Activated T-cell treated with anti-CD3 and anti-CD28 coated beads, Interleukin-2, amount 50 U/mL, for 48 hours (primary cell): Measurements from ENCODE around the gene PLPP6.
"Not testable (repeated sequence)": the region's sequence is repeated elsewhere in the genome, so short reads cannot be mapped to it uniquely, and the experiment has no call there.

Experiments
- DNase-seq, 2 experiments: peaks; one replicate each; pipeline ENCODE4 v3.0.0-alpha.2; 2020

PLPP6 gene

DNA sequence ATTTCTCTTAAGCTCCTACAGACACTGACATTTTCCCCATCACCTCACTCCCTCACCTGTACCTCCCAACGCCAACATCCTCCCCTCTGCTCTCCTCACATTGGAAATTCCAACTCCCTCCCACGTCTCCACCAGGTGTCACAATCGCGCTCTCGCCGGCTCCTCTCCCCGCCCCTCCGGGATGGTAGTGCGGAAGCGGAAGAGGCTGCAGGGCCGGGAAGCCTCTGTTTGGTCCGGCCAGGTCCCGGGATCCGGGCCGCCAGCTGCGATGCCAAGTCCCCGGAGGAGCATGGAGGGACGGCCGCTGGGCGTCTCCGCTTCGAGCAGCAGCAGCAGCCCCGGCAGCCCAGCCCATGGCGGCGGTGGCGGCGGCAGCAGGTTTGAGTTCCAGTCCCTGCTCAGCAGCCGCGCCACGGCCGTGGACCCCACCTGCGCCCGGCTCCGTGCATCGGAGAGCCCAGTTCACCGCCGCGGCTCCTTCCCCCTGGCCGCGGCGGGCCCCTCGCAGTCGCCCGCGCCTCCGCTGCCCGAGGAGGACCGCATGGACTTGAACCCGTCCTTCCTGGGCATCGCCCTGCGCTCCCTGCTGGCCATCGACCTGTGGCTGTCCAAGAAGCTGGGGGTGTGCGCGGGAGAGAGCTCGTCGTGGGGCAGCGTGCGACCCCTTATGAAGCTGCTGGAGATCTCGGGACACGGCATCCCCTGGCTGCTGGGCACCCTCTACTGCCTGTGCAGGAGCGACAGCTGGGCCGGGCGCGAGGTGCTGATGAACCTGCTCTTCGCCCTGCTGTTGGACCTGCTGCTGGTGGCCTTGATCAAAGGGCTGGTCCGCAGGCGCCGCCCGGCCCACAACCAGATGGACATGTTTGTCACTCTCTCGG is at the start of gene PLPP6:
Gene PLPP6, plus strand, starts transcription at position 187 of the 881 bp plus-strand sequence. Its CDS starts 82 bp downstream, at position 269.
- peak; percentile 81 for DNase-seq

DNA sequence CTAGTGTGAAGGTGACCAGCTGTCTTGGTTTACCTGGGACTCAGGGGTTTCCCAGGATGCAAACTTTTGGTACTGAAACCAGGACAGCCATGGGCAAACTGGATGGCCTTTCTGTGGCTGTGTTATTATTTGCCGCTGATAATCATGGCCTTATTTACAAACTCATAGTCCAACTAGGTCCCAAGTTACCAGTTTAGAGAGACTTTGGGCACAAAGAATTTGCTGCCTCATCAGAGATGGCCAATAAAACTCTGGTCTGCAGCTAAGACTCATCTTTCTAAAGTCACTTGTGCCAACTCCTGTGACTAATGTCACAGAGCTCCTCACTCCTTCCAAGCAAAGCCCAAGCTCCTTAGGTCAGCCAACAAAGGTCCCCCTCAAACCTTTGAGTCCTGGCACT is 47.5 kb upstream of the PLPP6 start:
- DNase-seq = no peak

DNA sequence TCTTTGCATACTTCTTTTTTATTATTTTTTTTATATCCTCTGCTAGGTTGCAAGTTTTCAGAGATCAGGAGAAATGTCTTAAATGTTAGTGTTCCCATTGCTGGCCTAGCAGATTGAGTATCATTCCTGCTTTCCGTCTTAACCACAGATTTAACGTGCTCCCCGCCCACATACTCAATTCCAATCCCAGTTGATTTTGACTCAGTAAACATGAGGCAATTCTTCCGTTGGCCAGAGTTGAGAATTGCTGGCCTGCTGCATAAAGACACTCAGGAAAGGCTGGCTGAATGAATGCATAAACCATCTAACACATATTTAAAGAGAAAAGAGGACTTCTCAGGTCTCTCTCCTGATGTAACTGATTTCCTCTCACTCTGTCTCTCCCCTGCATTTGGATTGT is 46.8 kb upstream of the PLPP6 start:
- DNase-seq = no peak

DNA sequence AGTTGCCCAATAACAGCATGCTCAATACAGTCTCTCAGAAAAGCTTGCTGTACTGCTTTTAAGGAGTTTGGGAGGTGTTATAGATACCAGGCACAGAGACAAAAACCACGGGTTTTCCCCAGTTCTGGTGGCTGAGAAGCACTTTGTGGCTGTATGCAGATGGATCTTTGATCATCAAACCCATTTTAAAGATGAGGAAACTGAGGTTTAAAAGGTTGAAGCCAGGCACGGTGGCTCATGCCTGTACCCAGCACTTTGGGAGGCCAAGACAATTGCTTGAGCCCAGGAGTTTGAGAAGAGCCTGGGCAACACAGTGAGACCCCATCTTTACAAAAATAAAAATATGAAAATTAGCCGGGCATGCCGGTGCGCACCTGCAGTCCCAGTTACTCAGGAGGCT is 46.3 kb upstream of the PLPP6 start:
- no peak for DNase-seq

DNA sequence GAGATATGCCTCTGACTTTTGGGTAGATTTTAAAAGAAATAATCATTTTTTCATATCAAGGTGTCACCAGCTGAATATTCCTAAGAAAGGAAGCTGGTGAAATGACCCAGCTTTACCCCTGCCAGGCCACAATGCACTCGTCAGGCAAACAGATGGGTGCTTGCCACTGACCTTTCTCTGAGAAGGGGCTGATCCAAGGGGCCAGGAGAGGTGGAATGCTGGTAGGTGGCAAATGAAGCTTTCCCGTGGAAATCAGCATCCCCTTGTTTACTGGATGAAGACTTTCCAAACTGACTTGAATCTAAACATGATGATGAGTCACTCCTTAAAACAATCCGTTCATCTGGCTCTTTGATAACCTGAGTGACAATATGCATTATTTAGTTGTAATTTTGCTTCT is 44.3 kb upstream of the PLPP6 start:
- DNase-seq = no peak

DNA sequence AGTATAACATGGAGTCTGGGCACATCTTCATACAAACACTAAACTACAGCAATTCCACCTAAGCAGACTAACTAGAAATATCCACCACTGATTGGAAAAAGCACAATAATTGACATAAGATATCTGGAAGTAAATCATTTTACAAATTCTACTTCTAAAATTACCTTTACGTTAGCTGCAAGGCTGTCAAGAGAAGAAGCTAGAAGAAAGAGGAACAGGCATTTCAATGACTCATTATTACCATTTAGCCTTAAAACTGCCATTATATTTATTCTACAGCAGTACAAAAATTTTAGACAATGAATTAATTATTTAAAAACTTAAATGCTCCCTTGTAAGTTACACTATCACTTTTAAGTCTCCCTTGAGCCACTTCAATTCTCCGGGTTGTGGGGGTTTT is 43.4 kb upstream of the PLPP6 start:
- no peak for DNase-seq

DNA sequence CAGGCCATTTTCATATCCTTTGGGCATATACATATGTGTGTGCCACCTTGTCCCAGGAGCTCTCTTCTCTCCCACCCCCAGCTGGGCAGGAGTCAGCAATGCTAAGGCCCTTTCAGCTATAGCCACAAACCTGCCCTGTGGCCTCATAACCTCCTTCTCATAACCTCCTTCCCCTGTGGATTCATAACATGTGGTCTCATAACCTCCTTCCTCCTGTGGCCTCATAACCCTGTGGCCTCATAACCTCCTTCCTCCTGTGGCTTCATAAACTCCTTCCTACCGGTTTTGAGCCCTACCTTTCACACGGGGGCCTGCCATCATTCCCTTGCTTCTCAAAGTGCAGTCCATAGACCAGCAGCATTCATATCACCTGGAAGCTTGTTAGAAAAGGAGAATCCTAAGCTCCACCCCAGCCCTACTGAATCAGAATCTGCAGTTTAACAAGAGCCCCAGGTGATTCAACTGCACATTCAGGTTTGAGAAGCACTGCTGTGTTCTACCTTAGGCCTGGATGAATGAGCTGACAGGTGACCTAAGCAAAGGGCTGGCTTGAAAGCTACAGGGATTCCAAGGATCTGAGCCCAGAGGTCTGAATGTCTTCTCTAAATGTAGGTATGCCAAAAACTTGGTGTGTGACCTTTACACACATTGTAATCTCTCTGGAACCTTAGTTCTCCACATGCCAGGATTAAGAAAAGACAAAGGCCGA is 41.9 kb upstream of the PLPP6 start:
- DNase-seq = peak in 1 of 2 experiments; percentile 26

DNA sequence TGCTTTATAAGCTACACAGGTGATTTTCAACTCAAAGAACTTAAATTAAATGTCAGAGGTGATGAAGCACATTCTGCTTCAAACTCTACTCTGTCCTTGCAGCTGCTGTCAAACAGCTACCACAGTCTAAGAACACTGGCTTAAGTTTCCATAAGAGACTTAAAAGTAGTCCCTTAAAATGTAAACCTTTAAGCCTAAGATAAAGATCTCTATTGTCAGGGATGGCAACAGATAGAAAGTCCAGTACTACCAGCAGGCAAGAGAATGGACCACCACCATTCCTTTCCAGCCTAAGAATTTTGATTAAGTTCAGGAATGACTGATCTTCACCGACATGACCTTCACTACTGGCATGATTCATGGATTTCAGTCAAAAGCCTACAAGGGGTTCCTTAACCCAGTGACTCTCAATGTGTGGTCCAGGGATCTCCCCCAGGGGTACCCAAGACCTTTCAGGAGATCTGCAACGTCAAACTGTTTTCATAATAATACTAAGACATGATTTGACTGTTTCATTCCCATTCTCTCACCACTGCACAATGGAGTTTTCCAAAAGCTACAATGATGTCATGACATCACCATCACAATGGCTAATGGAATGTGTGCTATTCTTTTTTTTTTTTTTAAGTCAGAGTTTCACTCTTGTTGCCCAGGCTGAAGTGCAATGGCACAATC is 41.1 kb upstream of the PLPP6 start:
- DNase-seq = no peak

DNA sequence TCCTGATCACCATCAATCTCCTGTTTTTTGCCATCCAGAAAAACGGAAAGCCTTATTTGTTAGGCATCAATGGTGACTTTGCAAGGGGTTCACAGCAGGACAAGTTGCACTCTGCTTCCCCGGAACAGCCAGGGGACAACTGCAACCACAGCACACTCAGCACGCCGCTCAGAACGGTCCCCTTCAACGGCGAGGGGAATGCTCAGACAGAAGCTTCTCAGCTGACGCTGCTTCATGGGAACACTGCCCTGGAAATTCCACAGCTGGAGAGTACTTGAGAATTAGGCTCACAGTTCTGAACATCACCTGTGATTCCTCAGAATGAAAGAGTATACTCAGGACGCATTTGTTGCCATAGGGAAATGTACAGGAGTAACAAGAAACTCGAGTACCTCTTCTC is 40.1 kb upstream of the PLPP6 start:
- DNase-seq = no peak

DNA sequence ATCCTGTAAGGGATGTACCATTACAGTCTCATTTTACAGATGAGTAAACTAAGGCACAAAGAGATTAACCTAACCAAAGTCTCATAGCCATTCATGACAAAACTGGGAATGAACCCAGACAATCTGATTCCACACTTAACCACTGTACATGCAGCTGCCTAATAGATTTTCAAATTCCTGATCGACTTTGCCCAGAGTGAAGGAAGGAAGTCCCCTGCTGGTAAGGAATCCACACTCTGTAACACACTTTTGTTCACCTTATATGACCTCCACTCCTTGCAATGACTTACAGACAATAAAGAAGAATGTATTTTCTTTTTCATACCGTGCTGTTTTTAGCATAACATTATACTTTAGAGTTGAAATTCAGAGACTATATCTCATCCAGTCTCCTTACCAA is 31.3 kb upstream of the PLPP6 start:
- DNase-seq = no peak

DNA sequence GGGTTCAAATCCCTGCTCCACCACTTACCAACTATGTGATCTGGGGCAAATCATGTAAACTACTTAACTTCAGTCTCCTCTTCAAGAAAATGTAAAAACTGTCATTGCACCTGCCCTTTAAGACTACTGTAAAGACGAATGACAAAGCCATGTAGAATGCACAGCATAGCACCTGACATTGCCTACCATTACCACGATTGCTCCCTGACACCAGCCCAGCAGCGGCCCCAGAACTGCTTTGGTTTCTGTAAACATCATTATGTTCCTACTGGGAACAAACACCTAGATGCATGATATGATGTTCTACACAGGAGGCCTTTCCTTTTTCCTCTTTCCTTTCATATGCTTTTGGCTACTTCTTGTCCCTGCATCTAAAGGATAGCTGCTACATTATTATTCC is 23.1 kb upstream of the PLPP6 start:
- no peak for DNase-seq

DNA sequence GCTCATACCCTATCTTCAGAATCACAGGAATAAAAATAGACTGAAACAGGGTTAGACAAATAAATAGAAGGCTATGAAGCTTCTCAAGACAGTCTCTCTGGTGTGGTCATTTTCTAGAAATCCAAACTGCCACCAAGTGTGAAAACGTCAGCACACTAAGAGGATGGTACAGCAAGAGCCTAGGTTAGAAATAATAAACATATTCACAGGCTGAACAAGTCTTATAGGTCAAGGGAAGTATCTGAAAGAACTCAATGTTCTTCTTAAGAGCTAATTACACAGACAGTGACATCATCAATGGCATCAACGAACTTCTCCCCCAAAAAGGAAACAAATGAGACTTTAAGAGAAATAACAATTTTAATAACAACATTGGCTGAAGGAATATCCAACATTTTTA is 22.7 kb upstream of the PLPP6 start:
- no peak for DNase-seq

DNA sequence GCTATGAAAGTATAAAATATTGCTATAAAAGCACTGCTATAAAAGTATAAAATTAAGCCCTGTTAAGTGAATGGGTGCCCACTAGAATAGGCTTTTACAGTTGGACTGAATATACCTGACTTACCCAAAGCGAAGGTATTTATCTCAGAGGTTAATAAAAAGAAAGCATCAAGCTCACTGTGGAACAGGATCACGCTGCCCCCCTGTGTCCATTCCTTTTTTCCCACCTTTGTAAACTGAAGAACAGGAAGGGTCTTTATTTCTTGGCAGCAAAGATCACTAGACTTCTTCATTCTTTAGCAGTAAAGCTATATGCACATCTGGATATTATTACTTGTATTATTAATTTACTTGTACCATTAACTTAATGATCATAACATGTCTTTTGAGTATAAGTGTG is 22.1 kb upstream of the PLPP6 start:
- peak; percentile 45 to 55 for DNase-seq

DNA sequence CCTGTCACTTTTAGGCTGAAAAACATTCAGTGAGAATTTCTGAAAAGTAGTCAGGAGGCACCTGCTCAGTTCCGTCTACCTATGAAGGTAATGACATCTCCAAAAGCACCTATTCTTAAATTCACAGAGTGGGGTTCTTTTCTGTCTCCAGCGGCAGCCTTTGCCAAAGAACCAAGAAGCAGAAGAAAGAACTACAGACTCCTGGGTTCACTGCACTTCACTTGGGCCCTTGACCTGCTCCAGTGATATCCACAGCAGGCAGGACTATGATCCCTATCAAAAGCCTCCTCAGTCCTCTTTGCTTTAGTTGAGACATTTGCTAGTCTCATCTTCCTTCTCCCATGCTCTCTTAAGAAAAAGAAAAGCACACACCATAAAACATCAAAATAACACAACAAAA is 19.7 kb upstream of the PLPP6 start:
- DNase-seq = no peak

DNA sequence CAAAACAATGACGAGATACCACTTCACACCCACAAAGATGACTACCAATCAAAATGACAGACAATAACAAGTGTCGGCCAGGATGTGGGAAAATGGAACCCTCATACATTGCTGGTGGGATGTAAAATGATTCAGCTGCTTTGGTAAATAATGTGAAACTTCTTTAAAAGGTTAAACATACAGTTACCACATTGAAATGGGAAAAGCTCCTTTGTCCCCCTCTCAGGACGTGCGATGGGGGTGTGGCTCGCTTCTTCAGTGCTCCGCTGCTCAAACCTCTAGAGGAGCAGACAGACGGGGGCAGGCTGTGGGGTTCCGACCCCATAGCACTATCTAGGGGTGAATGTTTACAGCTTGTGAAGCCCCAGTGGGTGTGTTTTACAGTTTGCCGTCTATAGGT is 8.0 kb upstream of the PLPP6 start:
- no peak for DNase-seq

DNA sequence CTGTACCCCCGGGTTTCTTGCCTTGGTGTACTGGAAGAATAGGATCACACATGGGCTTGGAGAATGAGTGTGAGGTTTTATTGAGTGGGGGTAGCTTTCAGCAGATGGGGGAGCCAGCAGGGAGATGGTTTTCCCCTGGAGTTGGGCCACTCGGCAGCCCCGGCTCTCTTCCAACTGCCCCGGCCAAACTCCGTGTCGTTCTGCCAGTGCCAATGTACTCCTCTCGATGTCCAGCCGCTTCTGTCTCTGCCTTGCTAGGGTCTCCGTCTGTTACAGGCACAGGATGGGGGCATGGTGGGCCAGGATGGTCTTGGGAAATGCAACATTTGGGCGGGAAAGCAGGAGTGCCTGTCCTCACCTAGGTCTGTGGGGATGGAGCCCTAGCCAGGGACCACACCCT is 7.6 kb upstream of the PLPP6 start:
- DNase-seq = no peak

DNA sequence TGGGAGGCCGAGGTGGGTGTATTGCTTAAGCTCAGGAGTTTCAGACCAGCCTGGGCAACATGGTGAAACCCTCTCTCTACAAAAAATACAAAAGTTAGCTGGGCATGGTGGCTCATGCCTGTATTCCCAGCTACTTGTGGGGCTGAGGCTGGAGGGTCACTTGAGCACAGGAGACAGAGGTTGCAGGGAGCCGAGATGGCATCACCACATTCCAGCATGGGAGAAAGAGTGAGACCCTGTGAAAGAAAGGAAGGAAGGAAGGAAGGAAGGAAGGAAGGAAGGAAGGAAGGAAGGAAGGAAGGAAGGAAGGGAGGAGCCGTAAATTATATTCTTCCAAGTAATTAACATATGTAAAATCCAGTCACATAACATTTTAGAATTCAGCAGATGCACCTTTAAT is 5.9 kb upstream of the PLPP6 start:
- not testable (repeated sequence) for DNase-seq

DNA sequence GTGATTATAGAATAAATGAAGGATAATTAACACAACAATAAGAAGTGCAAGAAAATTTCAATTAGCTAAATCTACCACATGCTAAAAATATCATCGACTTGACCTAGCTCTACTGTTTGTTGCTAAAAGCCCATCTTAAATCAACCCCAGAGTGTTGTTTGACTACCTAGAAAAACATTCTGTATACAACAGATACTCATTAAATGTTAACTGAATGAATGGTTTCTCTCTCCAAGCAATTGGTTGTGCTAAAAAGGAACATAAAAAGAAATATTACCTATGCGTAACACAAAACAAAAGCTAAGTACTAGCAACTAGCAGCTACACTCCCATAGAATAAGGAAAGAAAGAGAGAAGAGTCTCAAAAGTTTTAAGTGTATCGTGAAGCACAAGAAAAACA is 5.5 kb upstream of the PLPP6 start:
- DNase-seq = no peak

DNA sequence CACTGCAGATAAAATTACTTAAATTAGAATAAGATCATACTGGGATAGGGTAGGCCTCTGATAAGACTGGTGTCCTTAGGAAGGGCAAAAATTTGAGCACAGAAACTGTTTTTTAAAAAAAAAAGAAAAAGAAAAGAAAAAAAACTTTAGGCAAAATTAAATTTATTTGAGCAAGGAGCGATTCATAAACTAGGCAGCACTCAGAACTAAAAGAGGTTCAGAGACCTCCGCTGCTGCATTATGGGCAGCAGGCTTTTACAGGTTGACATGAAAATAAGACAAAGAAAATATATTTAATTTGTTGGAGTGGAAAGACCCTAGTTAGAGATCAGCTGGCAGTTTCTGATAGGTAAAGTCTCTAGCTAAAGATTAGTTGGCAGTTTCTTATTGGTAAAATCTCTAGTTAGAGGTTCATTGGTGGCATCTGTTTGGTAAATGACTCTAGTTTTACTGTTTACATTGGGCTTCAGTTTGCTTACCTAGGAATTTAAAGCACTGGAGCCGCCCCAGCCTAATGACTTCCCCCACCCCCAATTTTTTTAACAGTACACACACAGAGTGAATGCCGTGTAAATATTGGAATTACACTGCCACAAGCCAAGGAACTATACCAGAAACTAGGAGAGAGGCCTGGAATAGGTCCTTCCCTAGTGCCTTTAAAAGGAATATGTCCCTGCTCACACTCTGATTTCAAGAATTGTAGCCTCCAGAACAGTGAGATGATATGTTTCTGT is 4.5 kb upstream of the PLPP6 start:
- DNase-seq = no peak

DNA sequence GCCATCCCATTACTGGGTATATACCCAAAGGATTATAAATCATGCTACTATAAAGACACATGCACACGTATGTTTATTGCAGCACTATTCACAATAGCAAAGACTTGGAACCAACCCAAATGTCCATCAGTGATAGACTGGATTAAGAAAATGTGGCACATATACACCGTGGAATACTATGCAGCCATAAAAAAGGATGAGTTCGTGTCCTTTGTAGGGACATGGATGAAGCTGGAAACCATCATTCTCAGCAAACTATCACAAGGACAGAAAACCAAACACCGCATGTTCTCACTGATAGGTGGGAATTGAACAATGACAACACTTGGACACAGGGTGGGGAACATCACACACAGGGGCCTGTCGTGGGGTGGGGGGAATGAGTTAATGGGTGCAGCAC is 1.4 kb upstream of the PLPP6 start:
- DNase-seq = not testable (repeated sequence)

DNA sequence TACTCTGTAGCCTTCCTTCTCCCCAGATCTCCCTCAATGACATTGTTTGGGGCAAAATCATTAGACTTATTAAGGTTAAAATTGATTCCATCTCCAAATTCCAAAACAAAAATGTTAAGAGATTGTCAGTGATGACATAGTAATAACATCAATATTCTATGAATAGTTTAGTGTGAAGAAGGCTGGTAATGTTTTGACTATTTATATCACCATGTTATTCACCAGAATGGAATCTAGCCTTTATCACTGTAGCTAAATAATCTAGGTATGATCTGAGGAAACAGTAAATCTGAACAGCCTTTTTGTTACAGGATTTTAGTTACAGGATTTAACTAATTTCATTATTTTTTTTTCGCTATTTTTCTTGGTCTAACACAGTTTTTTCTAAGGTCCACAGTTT is 929 bp upstream of the PLPP6 start:
- DNase-seq = no peak

DNA sequence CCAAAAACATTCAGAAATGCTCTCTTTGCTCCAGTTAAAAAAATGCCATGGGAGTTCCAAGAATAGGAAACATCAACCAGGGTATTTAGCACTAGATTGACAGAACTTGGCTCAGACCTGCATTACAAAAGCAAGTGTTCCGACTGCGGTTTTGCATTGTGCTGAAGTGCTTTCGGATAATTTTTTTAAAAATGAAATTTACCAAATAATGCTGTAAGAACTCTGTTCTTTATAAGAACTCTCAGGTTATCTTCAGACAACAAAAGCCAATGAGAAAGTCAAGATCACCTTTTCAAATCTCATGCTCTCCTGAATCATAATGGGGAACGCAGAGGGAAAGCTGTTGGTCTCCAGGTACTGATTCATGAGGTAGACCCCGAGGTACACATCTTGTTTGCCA is 483 bp upstream of the PLPP6 start:
- DNase-seq = no peak
